GM06990 (cell line): ENCODE measurements around the gene TNS1.

Source experiments
- DNase-seq: peaks from one replicate; pipeline ENCODE4 v3.0.0-alpha.2; 2011; ENCODE audit not compliant: insufficient read length; ENCODE audit errors: extremely low read depth
- H3K27me3 ChIP-seq: replicated peaks from 2 replicates; pipeline ENCODE4 v1.6.0; 2011; ENCODE audit warnings: low read length; ENCODE audit not compliant: control insufficient read depth, insufficient read depth
- H3K36me3 ChIP-seq: 2 replicates; pipeline ENCODE4 v1.5.1; 2011; ENCODE audit warnings: low read length; ENCODE audit not compliant: control insufficient read depth, insufficient read depth
- H3K4me3 ChIP-seq: replicated peaks from 2 replicates; pipeline ENCODE4 v1.5.1; 2011; ENCODE audit warnings: low read depth, mild to moderate bottlenecking, control low read depth, low read length
- CTCF ChIP-seq: IDR thresholded peaks from 2 replicates; pipeline ENCODE4 v1.5.1; 2011; ENCODE audit warnings: low read length, control low read depth, mild to moderate bottlenecking, inconsistent platforms; ENCODE audit not compliant: insufficient read depth, poor library complexity, severe bottlenecking

TNS1 gene

GRCh38 chr2:217804338-217804737 lies 198.5 kb downstream of the TNS1 start:
- Histone ChIP-seq H3K27me3 (no peaks in the 10 kb centered on the region; the same call in 1 of the 2 replicates), H3K4me3 (no peak overlapping the region), H3K36me3 (no peaks in the 10 kb centered on the region)
- DNase-seq, result no peak
- TF ChIP-seq CTCF, result no peak

GRCh38 chr2:217803653-217803960 lies 199.2 kb downstream of the TNS1 start:
- no peak for TF ChIP-seq CTCF
- no peaks in the 10 kb centered on the region for H3K36me3 ChIP-seq
- no peak overlapping the region for H3K4me3 ChIP-seq
- H3K27me3 ChIP-seq, result no peaks in the 10 kb centered on the region; the same call in 1 of the 2 replicates
- DNase-seq, result no peak

- no peak for DNase-seq
- TF ChIP-seq CTCF, result no peak
- H3K36me3 ChIP-seq, result no peaks in the 10 kb centered on the region
- no peak overlapping the region for H3K4me3 ChIP-seq
- no peaks in the 10 kb centered on the region; the same call in 1 of the 2 replicates for H3K27me3 ChIP-seq
Observed at GRCh38 chr2:217802876-217803652, 199.7 kb downstream of the TNS1 start.

- no peak for DNase-seq
- Histone ChIP-seq H3K4me3 (no peak overlapping the region), H3K27me3 (no peaks in the 10 kb centered on the region; the same call in 1 of the 2 replicates), H3K36me3 (no peaks in the 10 kb centered on the region)
- TF ChIP-seq CTCF, result no peak
Observed at GRCh38 chr2:217802266-217802665, 200.5 kb downstream of the TNS1 start.

- DNase-seq, result no peak
- no peak overlapping the region for H3K4me3 ChIP-seq
Observed at GRCh38 chr2:217801711-217802110, 201.1 kb downstream of the TNS1 start.

More at GRCh38 chr2:217801711-217802110, 201.1 kb downstream of the TNS1 start:
- no peak for TF ChIP-seq CTCF
- no peaks in the 10 kb centered on the region; the same call in 1 of the 2 replicates for H3K27me3 ChIP-seq
- H3K36me3 ChIP-seq, result no peaks in the 10 kb centered on the region
